ENCODE measurements around the gene OR2L5. TPM values are rescaled to one million over a fixed set of nuclear protein-coding genes. Genes with fewer than 3 reads are reported as not detected.

OR2L5 gene
- total RNA-seq, 1 experiment from 2014 or later, result not detected

GRCh38 chr1:248065604-248066003 is 52.1 kb downstream of the OR2L5 start:
- H3K27ac Mint-ChIP-seq, result no peak overlapping the region
- no peaks in the 10 kb centered on the region for H3K4me1 ChIP-seq (ENCODE audit: insufficient read depth, low read length)
- H3K9me3 Mint-ChIP-seq, result peaks cover 78 to 87% of the 10 kb centered on the region in 2 experiments
- H3K79me1 ChIP-seq (ENCODE audit: insufficient read depth, low read depth, low read length, poor library complexity, severe bottlenecking), result no peaks in the 10 kb centered on the region
- H3K23me2 ChIP-seq (ENCODE audit: insufficient read length, low read depth, low read length, poor library complexity, severe bottlenecking), result no peaks in the 10 kb centered on the region
- H3K14ac ChIP-seq (ENCODE audit: insufficient read depth, low read length), result no peak overlapping the region
- H2BK20ac ChIP-seq (ENCODE audit: low read depth, low read length, poor library complexity, severe bottlenecking), result no peak overlapping the region
- no peak overlapping the region for H3K9ac ChIP-seq (ENCODE audit: extremely low read depth, insufficient read length, low read length)
- H2AK5ac ChIP-seq (ENCODE audit: insufficient read length, low read length), result no peak overlapping the region
- no peak overlapping the region for H3K4ac ChIP-seq (ENCODE audit: low read depth, low read length)
- peaks cover 0 to 12% (median 0%) of the 10 kb centered on the region in 3 experiments; a peak in 3 of 7 replicates for H3K36me3 Mint-ChIP-seq (ENCODE audit: insufficient read depth in 1 of 3, low read depth in 3 of 3)
- H3K23ac ChIP-seq (ENCODE audit: insufficient read length, low read depth, low read length), result no peak overlapping the region
- no peak for DNase-seq
- H3K4me3 Mint-ChIP-seq, result no peak overlapping the region
- no peak overlapping the region for H2BK15ac ChIP-seq (ENCODE audit: low read depth, low read length)
- no peaks in the 10 kb centered on the region for H3K4me1 Mint-ChIP-seq
- H3K27ac ChIP-seq (ENCODE audit: insufficient read length, low read depth, low read length), result no peak overlapping the region
- H3K56ac ChIP-seq (ENCODE audit: insufficient read length, low read depth, low read length), result no peak overlapping the region
- no peaks in the 10 kb centered on the region for H3K27me3 ChIP-seq (ENCODE audit: insufficient read depth, low read length)
- TF ChIP-seq CTCF (conservative IDR thresholded peaks at IDR 0.05), result no peak
- H4K5ac ChIP-seq (ENCODE audit: insufficient read length, low read depth, low read length), result no peak overlapping the region
- H3K27me3 Mint-ChIP-seq (ENCODE audit: low read depth), result no peaks in the 10 kb centered on the region; the same call in none of the 2 replicates
- peaks cover 30% of the 10 kb centered on the region for H3K9me3 ChIP-seq (ENCODE audit: control insufficient read depth, low read depth, low read length)
- WGBS (ENCODE audit: extremely low coverage, insufficient read length, low lambda C conversion rate), result no CpG with 5 or more reads among the region's 3 CpGs
- H4K91ac ChIP-seq (ENCODE audit: insufficient read length, low read depth, low read length), result no peak overlapping the region
- no peak overlapping the region for H3T11ph ChIP-seq (ENCODE audit: low read length)
- no peak overlapping the region for H4K8ac ChIP-seq (replicated peaks; ENCODE audit: insufficient read length, low read depth, low read length)
- H2BK12ac ChIP-seq (ENCODE audit: insufficient read length, low read depth, low read length), result no peak overlapping the region
- no peak overlapping the region for H3K18ac ChIP-seq (ENCODE audit: insufficient read length, low read depth, low read length)
- no peaks in the 10 kb centered on the region for H4K20me1 ChIP-seq (ENCODE audit: control insufficient read depth, insufficient read depth, insufficient read length)
- no peaks in the 10 kb centered on the region for H3K79me2 ChIP-seq (ENCODE audit: insufficient read depth, low read length)
- no peak overlapping the region for H3K4me2 ChIP-seq (ENCODE audit: insufficient read depth, insufficient read length, low read length)
- no peak overlapping the region for H2AFZ ChIP-seq (ENCODE audit: low read length)
- no peak overlapping the region for H2BK5ac ChIP-seq (ENCODE audit: insufficient read length, low read length)
- H2BK120ac ChIP-seq (ENCODE audit: low read depth, low read length, poor library complexity, severe bottlenecking), result no peak overlapping the region

Other genes with a start within 250 kb of the OR2L5 start
- gene OR14A16, start 189.5 kb upstream of the OR2L5 start, total RNA-seq (2021), result 0.15 TPM in 1 of 2 replicates, not detected in the other
- gene OR11L1, start 171.8 kb upstream of the OR2L5 start, total RNA-seq (2021), result not detected in 2 replicates
- gene TRIM58, start 156.5 kb upstream of the OR2L5 start, total RNA-seq (2021), result 1.7 and 2.0 TPM in 2 replicates
- gene OR2W3, start 118.1 kb upstream of the OR2L5 start, total RNA-seq (2021), result 0.24 TPM in 1 of 2 replicates, not detected in the other
- gene OR2T8, start 93.4 kb upstream of the OR2L5 start, total RNA-seq (2021), result not detected in 2 replicates
- not detected in 2 replicates for gene OR2AJ1, start 88.8 kb upstream of the OR2L5 start, total RNA-seq (2021)
- 0.24 TPM in 1 of 2 replicates, not detected in the other for gene OR2L8, start 64.8 kb upstream of the OR2L5 start, total RNA-seq (2021)
- gene OR2AK2, start 48.4 kb upstream of the OR2L5 start, total RNA-seq (2021), result not detected in 2 replicates
- 0.11 TPM in 1 of 2 replicates, not detected in the other for gene OR2L2, start 16.4 kb downstream of the OR2L5 start, total RNA-seq (2021)
- not detected in 2 replicates for gene OR2L3, start 33.2 kb downstream of the OR2L5 start, total RNA-seq (2021)
- gene OR2L13, start 81.5 kb downstream of the OR2L5 start, total RNA-seq (2021), result not detected in 2 replicates
- not detected in 2 replicates for gene OR2M5, start 131.5 kb downstream of the OR2L5 start, total RNA-seq (2021)
- gene OR2M2, start 161.2 kb downstream of the OR2L5 start, total RNA-seq (2021), result not detected in 2 replicates
- gene OR2M3, start 183.6 kb downstream of the OR2L5 start, total RNA-seq (2021), result not detected in 2 replicates
- gene OR2M4, start 217.8 kb downstream of the OR2L5 start, total RNA-seq (2021), result not detected in 2 replicates

All from H9 (cell line).